Vagina (tissue), 2 donors: ENCODE measurements around the gene HPD.
A peak's percentile ranks its signal among the peaks of the same experiment; 100 is the strongest.

Source experiments
- CTCF ChIP-seq, 3 experiments: fragments of 450-650 bp in 2 of 3; fragments of 200-600 bp in 1 of 3; sonication (generic) in 1 of 3; IDR thresholded peaks; one replicate each; pipeline ENCODE4 v1.5.1; 2017 to 2019; ENCODE audit warnings: antibody characterized with exemption in 3 of 3, mild to moderate bottlenecking in 2 of 3, moderate library complexity in 2 of 3
- POLR2A ChIP-seq, 2 donors: fragments of 450-650 bp; IDR thresholded peaks; one replicate each; pipeline ENCODE4 v1.6.1; 2017; ENCODE audit warnings: antibody characterized with exemption in 2 of 2, mild to moderate bottlenecking in 2 of 2, moderate library complexity in 2 of 2

- TF ChIP-seq CTCF (IDR thresholded peaks at IDR 0.05) (peak in 1 of 3 experiments; percentile 20), POLR2A (IDR thresholded peaks at IDR 0.05) (no peak)
Measured at GRCh38 chr12:121796855-121797751, 61.6 kb downstream of the HPD start.
